ENCODE measurements around the gene TMEM176B. TPM values are rescaled to one million over a fixed set of nuclear protein-coding genes. Genes with fewer than 3 reads are reported as not detected.
"Not testable (repeated sequence)": the region's sequence is repeated elsewhere in the genome, so short reads cannot be mapped to it uniquely, and the experiment has no call there.

Gene TMEM176B
- total RNA-seq, 2 donors from 2014 or later = not detected

DNA sequence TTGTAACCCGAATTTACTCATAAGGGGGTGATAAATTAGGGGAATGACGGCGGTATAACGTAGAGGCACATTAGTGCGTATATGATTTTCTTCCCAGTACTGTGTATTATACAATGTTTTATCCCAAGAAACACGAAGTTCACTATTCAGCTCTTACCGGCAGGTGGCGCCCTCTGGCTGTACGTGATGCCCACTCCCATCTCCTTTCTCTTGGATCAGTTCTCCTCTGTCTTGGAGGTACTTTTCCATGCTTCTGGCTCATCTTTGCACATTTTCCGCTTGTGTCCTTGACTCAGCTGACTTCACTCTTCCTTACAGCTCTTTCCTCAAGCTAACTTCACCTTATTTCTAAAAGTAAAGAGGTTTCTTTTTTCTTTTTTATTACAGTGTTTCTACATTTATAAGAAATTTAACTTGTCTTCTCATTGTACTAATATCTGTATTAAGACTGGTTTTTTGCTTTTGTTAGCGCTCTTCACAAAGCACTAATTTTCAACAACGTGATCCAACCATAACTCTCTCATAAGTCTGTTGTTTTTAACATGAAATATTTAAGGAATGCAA, 21.3 kb downstream of the TMEM176B start:
- peaks cover 9% of the 10 kb centered on the region for H3K27me3 Mint-ChIP-seq (ENCODE audit: low read depth)
- no peak overlapping the region for H3K27ac Mint-ChIP-seq
- peaks cover 0 to 2% of the 10 kb centered on the region in 2 donors for H3K36me3 Mint-ChIP-seq (ENCODE audit: insufficient read depth in 2 of 2)
- ATAC-seq (replicated peaks in 1 of 2) = peak; percentile 56 to 67
- DNase-seq = peak; percentile 76 to 80
- H3K4me1 Mint-ChIP-seq (ENCODE audit: low read depth) = no peaks in the 10 kb centered on the region
- H3K9me3 Mint-ChIP-seq = peaks cover 0 to 2% of the 10 kb centered on the region in 2 donors
- no peak overlapping the region for H3K4me3 Mint-ChIP-seq

DNA sequence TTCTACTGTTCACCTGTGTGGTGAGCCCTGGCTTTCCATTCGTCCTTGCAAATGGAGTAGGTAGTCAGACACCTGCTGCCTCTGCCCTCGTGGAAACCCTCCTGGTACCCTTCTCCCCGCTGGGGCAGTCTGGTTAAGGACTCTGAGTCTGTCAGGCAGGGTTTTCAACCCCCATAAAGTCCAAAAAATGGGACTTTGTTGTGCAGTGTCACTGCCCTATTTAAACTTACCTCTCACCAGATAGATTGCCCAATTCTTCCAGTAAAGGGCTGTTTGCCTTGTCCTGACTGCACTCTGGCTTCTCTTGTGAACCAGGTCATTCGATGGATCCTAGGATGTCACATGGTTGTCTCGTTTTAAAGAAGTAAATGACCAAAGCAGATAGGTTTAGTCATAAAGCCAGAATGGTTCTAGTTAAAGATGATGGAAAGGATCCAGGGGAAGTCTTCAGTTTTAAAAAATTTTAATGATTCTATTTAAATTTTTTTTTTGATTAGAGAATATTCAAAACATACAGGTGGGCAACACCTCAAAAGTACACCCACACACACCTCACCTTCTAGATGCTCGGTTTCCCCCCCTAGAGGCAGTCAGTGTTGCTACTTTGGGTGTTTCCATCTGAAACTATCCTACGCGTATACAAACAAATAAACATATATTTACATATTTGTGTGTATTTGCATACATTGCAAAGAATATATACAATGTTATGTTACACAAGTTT, 22.0 kb downstream of the TMEM176B start:
- DNase-seq = no peak
- peaks cover 0 to 6% of the 10 kb centered on the region in 2 donors for H3K36me3 Mint-ChIP-seq (ENCODE audit: insufficient read depth in 2 of 2)
- H3K27ac Mint-ChIP-seq = no peak overlapping the region
- peaks cover 3 to 4% of the 10 kb centered on the region in 2 donors for H3K9me3 Mint-ChIP-seq
- H3K4me3 Mint-ChIP-seq = no peak overlapping the region
- no peaks in the 10 kb centered on the region for H3K4me1 Mint-ChIP-seq (ENCODE audit: low read depth)
- H3K27me3 Mint-ChIP-seq (ENCODE audit: low read depth) = peaks cover 9% of the 10 kb centered on the region
- ATAC-seq (replicated peaks in 1 of 2) = no peak

DNA sequence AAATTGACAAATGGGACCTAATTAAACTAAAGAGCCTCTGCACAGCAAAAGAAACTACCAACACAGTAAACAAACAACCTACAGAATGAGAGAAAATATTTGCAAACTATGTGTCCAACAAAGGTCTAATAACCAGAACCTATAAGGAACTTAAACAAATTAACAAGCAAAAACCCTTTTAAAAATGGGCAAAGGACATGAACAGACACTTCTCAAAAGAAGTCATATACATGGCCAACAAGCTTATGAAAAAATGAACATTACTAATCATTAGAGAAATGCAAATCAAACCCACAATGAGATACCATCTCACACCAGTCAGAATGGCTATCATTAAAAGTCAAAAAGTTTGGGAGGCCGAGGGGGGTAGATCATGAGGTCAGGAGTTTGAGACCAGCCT, 26.0 kb downstream of the TMEM176B start:
- not testable (repeated sequence) for H3K27ac Mint-ChIP-seq; H3K36me3 Mint-ChIP-seq (ENCODE audit: insufficient read depth in 2 of 2); H3K27me3 Mint-ChIP-seq (ENCODE audit: low read depth); H3K9me3 Mint-ChIP-seq; H3K4me1 Mint-ChIP-seq (ENCODE audit: low read depth); DNase-seq; H3K4me3 Mint-ChIP-seq; ATAC-seq (replicated peaks in 1 of 2)

DNA sequence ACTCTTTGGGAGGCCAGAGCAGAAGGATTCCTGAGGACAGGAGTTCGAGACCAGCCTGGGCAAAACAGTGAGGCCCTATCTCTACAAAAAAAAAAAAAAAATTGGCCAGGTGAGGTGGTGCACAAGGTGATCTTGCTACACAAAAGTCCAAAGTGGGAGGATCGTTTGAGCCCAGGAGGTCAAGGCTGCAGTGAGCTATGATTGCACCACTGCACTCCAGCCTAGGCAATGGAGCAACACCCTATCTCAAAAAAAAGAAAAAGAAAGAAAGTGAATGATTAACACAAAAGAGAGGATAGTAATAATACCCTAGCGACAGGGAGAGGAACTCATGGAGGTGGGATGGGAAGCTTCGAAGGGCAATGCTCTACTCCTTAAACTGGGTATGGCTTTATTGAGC, 30.4 kb downstream of the TMEM176B start:
- DNase-seq (no peak), ATAC-seq (replicated peaks in 1 of 2) (no peak)
- Mint-ChIP-seq H3K27ac (no peak overlapping the region), H3K36me3 (ENCODE audit: insufficient read depth in 2 of 2) (peaks cover 0 to 6% of the 10 kb centered on the region in 2 donors), H3K4me1 (ENCODE audit: low read depth) (no peaks in the 10 kb centered on the region), H3K4me3 (no peak overlapping the region), H3K27me3 (ENCODE audit: low read depth) (no peaks in the 10 kb centered on the region), H3K9me3 (peaks cover 4% of the 10 kb centered on the region in 2 donors)

DNA sequence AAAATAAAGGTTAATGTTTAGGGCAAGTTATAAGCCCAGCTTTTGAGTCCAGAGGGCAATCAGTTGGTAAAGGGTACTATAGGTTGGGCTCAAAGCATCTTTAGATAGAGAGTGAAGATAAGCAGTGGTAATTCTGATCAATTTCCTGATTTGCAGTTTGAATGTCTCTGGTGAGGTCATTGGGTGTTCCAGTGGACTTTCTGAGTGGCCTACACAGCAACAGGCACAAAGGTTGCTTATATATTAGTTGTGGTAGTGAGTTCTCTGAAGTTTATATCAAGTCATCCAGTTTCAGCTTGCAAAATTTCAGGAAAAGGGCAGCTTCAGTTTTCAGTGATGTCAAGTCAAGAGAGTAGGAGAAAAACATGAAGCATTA, 33.8 kb downstream of the TMEM176B start:
- H3K4me3 Mint-ChIP-seq = no peak overlapping the region
- ATAC-seq (replicated peaks in 1 of 2) = no peak

DNA sequence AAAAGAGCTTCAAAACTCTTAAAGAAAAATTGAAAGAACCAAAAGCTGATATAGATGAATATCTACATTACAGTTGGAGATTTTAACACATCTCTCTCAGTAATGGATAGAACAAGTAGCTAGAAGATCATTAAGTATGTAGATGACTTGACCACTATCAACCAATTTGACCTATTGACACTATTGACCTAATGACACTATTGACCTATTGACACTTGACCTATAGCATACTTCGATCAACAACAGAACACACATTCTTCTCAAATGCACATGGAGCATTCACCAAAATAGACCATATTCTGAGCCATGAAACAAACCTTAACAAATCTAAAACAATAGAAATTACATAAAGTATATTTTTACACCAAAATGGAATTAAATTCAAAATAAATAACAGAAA, 40.7 kb downstream of the TMEM176B start:
- H3K9me3 Mint-ChIP-seq = peaks cover 2 to 8% of the 10 kb centered on the region in 2 donors
- DNase-seq = no peak
- H3K27ac Mint-ChIP-seq = no peak overlapping the region
- ATAC-seq (replicated peaks in 1 of 2) = no peak
- no peak overlapping the region for H3K4me3 Mint-ChIP-seq
- H3K4me1 Mint-ChIP-seq (ENCODE audit: low read depth) = peaks cover 26% of the 10 kb centered on the region
- no peaks in the 10 kb centered on the region for H3K27me3 Mint-ChIP-seq (ENCODE audit: low read depth)
- H3K36me3 Mint-ChIP-seq (ENCODE audit: insufficient read depth in 2 of 2) = peaks cover 9 to 11% of the 10 kb centered on the region in 2 donors

More for the DNA sequence above, 33.8 kb downstream of the TMEM176B start:
- Mint-ChIP-seq H3K4me1 (ENCODE audit: low read depth) (no peaks in the 10 kb centered on the region), H3K9me3 (peaks cover 2 to 6% of the 10 kb centered on the region in 2 donors), H3K36me3 (ENCODE audit: insufficient read depth in 2 of 2) (peaks cover 6% of the 10 kb centered on the region in 2 donors), H3K27ac (no peak overlapping the region), H3K27me3 (ENCODE audit: low read depth) (no peaks in the 10 kb centered on the region)
- DNase-seq = no peak

DNA sequence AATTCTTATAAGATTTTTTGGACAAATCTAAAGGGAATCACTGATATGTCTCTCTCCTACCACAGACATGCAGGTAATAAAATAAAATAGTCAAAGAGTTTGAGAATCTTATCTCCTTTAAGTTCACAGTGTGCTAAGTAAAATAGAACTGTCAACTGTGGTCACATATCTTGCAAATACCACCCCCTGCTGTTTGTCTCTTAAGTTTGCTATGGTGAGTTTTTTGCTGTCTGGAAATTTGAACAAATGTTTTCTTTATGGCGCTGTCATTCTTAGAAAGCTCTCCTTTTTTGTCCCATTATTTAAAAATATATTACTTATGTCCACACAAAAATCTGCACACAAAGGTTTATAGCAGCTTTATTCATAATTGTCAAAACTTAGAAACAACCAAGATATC, 43.3 kb downstream of the TMEM176B start:
- Mint-ChIP-seq H3K4me1 (ENCODE audit: low read depth) (peaks cover 49% of the 10 kb centered on the region), H3K36me3 (ENCODE audit: insufficient read depth in 2 of 2) (peaks cover 9 to 10% of the 10 kb centered on the region in 2 donors), H3K4me3 (peak overlapping the region; percentile 44 to 66), H3K27ac (peak overlapping the region; percentile 78), H3K9me3 (peaks cover 2 to 10% of the 10 kb centered on the region in 2 donors), H3K27me3 (ENCODE audit: low read depth) (no peaks in the 10 kb centered on the region)
- ATAC-seq (replicated peaks in 1 of 2) = no peak
- DNase-seq = no peak

DNA sequence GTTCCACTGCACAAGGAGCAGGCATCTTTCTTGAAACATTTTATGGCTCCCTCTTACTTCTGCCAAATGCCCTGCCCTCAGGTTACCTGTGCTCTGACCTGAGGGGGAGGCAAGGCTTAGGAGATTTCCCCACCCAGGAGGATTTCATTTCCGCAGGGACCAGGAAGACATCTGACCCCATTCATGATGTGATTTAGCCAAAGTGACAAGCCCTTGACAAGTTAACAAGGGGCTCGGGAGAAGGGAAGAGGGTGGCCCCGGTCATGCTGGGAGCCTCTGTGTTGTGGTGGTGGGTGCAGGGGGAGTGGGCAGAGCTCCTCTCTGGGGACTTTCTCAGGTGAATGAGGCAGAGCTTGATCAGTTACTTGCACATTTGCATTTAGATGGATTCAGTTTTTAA, 44.0 kb downstream of the TMEM176B start:
- peaks cover 0 to 4% of the 10 kb centered on the region in 2 donors for H3K9me3 Mint-ChIP-seq
- ATAC-seq (replicated peaks in 1 of 2) (no peak), DNase-seq (no peak)
- no peaks in the 10 kb centered on the region for H3K27me3 Mint-ChIP-seq (ENCODE audit: low read depth)
- H3K4me3 Mint-ChIP-seq = peak overlapping the region; percentile 44 to 66
- peaks cover 52% of the 10 kb centered on the region for H3K4me1 Mint-ChIP-seq (ENCODE audit: low read depth)
- peaks cover 3% of the 10 kb centered on the region in 2 donors for H3K36me3 Mint-ChIP-seq (ENCODE audit: insufficient read depth in 2 of 2)
- peak overlapping the region; percentile 78 for H3K27ac Mint-ChIP-seq

DNA sequence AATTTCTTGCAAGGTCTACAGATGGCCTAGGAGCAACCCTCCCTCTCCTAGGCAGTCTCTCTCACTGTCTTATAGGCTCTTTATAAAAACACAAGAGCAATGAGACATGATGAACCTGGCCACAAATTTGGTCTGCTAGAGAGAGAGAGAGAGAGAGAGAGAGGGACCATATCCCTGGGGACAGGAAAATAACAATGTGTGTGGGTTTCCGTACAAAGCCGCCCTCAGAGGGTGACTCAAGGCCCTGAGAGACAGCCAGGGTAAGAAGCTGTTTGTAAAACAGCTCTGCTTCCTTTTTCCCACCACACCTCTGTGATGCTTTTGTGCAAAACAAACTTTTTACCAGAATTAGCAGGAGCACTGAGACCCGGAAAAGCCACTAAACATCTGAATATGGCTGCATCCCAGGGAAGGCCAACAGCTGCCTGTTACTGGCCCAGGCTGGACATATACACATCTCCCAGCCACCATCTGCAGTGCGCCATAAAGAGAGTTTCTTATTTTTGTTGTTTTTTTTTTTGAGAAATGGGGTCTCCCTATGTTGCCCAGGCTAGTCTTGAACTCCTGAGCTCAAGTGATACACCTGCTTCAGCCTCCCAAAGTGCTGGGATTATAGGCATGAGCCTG, 44.6 kb downstream of the TMEM176B start:
- Mint-ChIP-seq H3K4me3 (peak overlapping the region; percentile 44 to 66), H3K27me3 (ENCODE audit: low read depth) (no peaks in the 10 kb centered on the region), H3K36me3 (ENCODE audit: insufficient read depth in 2 of 2) (peaks cover 1 to 2% of the 10 kb centered on the region in 2 donors), H3K27ac (peak overlapping the region; percentile 78), H3K9me3 (peaks cover 1 to 3% of the 10 kb centered on the region in 2 donors), H3K4me1 (ENCODE audit: low read depth) (peaks cover 58% of the 10 kb centered on the region)
- peak; percentile 68 to 83 for DNase-seq
- ATAC-seq (replicated peaks in 1 of 2) = peak; percentile 75 to 80

DNA sequence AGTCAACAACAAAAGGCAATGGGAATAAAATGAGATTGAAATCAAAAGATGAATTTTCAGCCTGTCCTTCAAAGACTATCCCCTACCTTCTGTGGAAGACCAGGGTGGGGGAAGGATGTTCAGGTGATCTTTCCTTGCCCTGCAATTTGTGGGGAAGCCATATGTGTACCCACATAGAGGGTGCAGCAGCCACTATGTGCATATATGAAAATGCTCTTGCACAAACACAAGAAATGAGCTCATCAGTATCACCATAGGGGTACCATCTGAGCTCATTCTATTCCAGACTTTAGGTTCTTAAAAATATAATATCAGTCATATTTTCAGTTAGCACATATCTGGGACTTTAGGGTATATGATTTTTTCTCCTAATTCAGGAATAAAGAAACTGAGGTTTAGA, 45.2 kb downstream of the TMEM176B start:
- ATAC-seq (replicated peaks in 1 of 2) = peak; percentile 63 to 67
- Mint-ChIP-seq H3K4me1 (ENCODE audit: low read depth) (peaks cover 64% of the 10 kb centered on the region), H3K4me3 (peak overlapping the region; percentile 44 to 66), H3K27ac (peak overlapping the region; percentile 78), H3K36me3 (ENCODE audit: insufficient read depth in 2 of 2) (peaks cover 1 to 2% of the 10 kb centered on the region in 2 donors), H3K9me3 (peaks cover 2 to 3% of the 10 kb centered on the region in 2 donors), H3K27me3 (ENCODE audit: low read depth) (no peaks in the 10 kb centered on the region)
- DNase-seq = peak in 1 of 2 donors; percentile 56

DNA sequence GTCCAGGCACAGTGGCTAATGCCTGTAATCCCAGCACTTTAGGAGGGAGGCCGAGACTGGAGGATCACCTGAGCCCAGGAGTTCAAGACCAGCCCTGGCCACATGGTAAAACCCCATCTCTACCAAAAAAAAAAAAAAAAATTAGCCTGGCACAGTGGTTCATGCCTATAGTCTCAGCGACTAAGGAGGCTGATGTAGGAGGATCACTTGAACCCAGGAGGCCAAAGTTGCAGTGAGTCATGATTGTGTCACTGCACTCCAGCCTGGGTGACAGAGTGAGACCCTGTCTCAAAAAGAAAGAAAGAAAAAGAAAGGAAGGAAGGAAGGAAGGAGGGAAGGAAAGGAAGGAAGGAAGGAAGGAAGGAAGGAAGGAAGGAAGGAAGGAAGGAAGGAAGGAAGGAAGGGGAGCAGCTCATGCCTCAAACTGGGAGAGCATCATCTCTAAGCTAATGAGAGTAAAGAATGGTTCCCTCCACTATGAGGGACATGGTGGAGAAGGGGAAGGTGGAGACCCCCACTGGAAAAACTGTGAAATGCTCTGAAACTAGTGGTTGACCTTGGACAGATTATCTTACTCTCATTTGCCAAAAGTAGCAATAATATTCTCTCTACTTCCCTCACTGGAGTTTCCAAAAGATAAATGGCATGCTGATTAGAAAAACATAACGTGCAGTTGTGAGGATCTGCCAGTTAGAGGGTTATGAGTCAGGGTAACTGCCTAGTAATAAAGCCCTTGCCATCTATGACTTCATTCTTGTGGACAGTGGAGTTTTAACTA, 46.1 kb downstream of the TMEM176B start:
- Mint-ChIP-seq H3K9me3 (peaks cover 2 to 3% of the 10 kb centered on the region in 2 donors), H3K4me1 (ENCODE audit: low read depth) (peaks cover 73% of the 10 kb centered on the region), H3K27me3 (ENCODE audit: low read depth) (no peaks in the 10 kb centered on the region), H3K27ac (peak overlapping the region; percentile 82), H3K36me3 (ENCODE audit: insufficient read depth in 2 of 2) (no peaks in the 10 kb centered on the region), H3K4me3 (peak overlapping the region; percentile 38 to 69)
- ATAC-seq (replicated peaks in 1 of 2) (peak; percentile 59 to 65), DNase-seq (peak in 1 of 2 donors; percentile 50)

DNA sequence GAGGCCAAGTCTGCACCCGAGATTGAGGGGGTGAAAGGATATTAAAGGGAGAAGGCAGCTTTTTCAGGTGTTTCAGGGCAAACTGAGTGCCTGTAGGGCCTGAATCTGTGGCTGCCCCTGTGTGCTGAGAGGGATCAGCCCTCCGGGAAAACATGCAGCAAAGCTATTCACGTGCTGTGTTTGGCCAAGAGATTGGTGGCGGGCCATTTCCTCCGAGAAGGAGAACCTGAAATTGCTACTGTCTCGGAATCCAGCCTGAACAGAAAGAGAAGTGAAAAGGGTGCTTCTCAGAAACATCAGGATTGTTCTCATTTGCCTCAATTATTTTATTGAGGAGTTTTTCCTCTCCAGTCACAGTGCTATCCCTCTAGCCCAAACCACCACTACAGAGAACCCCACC, 46.9 kb downstream of the TMEM176B start:
- DNase-seq = no peak
- H3K9me3 Mint-ChIP-seq = peaks cover 2 to 3% of the 10 kb centered on the region in 2 donors
- H3K27me3 Mint-ChIP-seq (ENCODE audit: low read depth) = no peaks in the 10 kb centered on the region
- no peaks in the 10 kb centered on the region for H3K36me3 Mint-ChIP-seq (ENCODE audit: insufficient read depth in 2 of 2)
- H3K4me3 Mint-ChIP-seq = peak overlapping the region in 1 of 2 donors; percentile 57
- H3K27ac Mint-ChIP-seq = peak overlapping the region; percentile 91
- no peak for ATAC-seq (replicated peaks in 1 of 2)
- peaks cover 81% of the 10 kb centered on the region for H3K4me1 Mint-ChIP-seq (ENCODE audit: low read depth)

DNA sequence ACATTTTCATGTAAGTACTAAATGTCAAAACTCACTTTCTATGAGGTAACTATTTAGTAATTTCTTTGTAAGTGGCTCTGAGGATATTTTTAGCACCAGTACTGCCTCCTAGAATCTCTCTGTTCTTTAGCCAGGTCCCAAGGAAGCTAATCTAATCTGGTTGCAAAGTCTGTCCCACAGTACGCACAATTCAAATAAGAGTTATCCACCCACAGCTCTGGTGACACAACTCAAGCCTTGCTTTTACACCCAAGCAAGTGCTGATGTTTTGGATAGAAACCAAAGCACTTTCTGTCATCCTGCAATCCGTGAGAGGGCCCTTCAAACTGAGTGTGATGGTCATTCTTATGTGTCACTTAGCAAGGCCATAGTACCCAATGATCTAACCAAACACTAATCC, 48.5 kb downstream of the TMEM176B start:
- H3K9me3 Mint-ChIP-seq = peaks cover 2 to 3% of the 10 kb centered on the region in 2 donors
- no peaks in the 10 kb centered on the region for H3K36me3 Mint-ChIP-seq (ENCODE audit: insufficient read depth in 2 of 2)
- no peaks in the 10 kb centered on the region for H3K27me3 Mint-ChIP-seq (ENCODE audit: low read depth)
- peak overlapping the region in 1 of 2 donors; percentile 16 for H3K4me3 Mint-ChIP-seq
- no peak for DNase-seq
- H3K4me1 Mint-ChIP-seq (ENCODE audit: low read depth) = peaks cover 90% of the 10 kb centered on the region
- ATAC-seq (replicated peaks in 1 of 2) = no peak
- no peak overlapping the region for H3K27ac Mint-ChIP-seq
